Retinal pigment epithelial cell (primary cell): ENCODE data around the gene TBC1D22A.

Source experiments
- DNase-seq: peaks from one replicate; pipeline ENCODE4 v3.0.0-alpha.2; 2010; ENCODE audit warnings: low read depth
- H3K4me3 ChIP-seq: 2 replicates; pipeline ENCODE4 v1.5.1; 2011; ENCODE audit warnings: mild to moderate bottlenecking, low read length, control low read depth, moderate library complexity
- TF ChIP-seq, protein P1 (sequence below): conservative IDR thresholded peaks from 2 replicates; pipeline ENCODE4 v1.5.1; 2011; ENCODE audit warnings: low read depth, low read length, control low read depth, inconsistent platforms

The TBC1D22A gene

DNA sequence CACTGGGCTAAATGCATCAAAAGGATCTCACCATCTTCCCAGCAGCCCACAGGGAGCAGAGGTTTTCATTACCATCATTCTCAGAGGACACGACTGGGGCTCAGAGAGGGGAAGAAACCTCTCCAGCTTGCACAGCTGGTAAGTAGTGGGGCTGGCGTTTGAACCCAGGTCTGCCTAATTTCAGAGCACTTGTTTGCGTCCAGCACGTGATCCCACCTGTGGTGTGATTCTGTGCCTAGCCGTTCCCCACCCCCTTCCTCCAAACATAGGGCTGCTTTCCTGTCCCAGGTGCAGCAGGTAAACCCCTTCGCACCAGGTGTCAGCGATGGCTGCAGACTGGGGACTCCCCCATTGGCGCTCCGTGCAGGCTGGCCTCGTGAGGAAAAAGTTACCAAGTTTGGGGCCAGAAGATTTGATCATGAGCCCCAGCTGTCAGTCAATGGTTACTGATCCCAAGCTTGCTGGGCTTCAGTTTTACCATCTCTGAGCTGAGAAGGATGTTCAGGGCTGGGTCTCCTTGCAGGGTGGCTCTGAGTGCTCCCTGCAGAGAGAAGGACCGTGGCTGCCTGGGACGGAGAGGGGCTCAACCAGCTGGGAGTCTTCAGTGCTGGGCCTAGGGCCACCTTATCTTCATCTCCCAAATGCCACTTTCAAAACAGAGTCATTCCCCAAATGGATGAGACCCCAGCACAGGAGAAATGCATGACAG, 445.6 kb downstream of the TBC1D22A start:
- DNase-seq: no peak
- no peak overlapping the region for H3K4me3 ChIP-seq
- TF ChIP-seq, protein P1, sequence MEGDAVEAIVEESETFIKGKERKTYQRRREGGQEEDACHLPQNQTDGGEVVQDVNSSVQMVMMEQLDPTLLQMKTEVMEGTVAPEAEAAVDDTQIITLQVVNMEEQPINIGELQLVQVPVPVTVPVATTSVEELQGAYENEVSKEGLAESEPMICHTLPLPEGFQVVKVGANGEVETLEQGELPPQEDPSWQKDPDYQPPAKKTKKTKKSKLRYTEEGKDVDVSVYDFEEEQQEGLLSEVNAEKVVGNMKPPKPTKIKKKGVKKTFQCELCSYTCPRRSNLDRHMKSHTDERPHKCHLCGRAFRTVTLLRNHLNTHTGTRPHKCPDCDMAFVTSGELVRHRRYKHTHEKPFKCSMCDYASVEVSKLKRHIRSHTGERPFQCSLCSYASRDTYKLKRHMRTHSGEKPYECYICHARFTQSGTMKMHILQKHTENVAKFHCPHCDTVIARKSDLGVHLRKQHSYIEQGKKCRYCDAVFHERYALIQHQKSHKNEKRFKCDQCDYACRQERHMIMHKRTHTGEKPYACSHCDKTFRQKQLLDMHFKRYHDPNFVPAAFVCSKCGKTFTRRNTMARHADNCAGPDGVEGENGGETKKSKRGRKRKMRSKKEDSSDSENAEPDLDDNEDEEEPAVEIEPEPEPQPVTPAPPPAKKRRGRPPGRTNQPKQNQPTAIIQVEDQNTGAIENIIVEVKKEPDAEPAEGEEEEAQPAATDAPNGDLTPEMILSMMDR: no peak

- DNase-seq: no peak
- TF ChIP-seq, protein P1: no peak
- no peak overlapping the region for H3K4me3 ChIP-seq
These were observed 446.2 kb downstream of the TBC1D22A start for GRCh38 chr22:47208630-47209029.

GRCh38 chr22:47209040-47209514, 446.6 kb downstream of the TBC1D22A start:
- no peak overlapping the region for H3K4me3 ChIP-seq
- TF ChIP-seq, protein P1: no peak
- DNase-seq: no peak

GRCh38 chr22:47209547-47210023, 447.1 kb downstream of the TBC1D22A start:
- DNase-seq: no peak
- TF ChIP-seq, protein P1: no peak
- no peak overlapping the region for H3K4me3 ChIP-seq

GRCh38 chr22:47210112-47210657, 447.7 kb downstream of the TBC1D22A start:
- H3K4me3 ChIP-seq: no peak overlapping the region
- TF ChIP-seq, protein P1: no peak
- no peak for DNase-seq

GRCh38 chr22:47210686-47211085, 448.2 kb downstream of the TBC1D22A start:
- TF ChIP-seq, protein P1: no peak
- DNase-seq: no peak
- no peak overlapping the region for H3K4me3 ChIP-seq
